Mesenteric fat pad (tissue), 1 donor: Measurements from ENCODE around the gene ZSWIM4. TPM values are rescaled to one million over a fixed set of nuclear protein-coding genes. Genes with fewer than 3 reads are reported as not detected.

Experiments used
- DNase-seq: peaks from one replicate; pipeline ENCODE4 v3.0.0-alpha.2; 2020; ENCODE audit warnings: low spot score
- total RNA-seq: library from RNA; stranded (reverse); fragmentation: NEBNext Ultra II Directional; extraction: Animal tissue kit (Norgen Biotek cat#: 25700); gene quantifications from one replicate; pipeline ENCODE4 v1.2.1, GENCODE V29; 2021
- donor health status: DM: yes; HTN: yes; CAD: no.

The ZSWIM4 gene
- total RNA-seq, 1 donor from 2014 or later = 5.2 TPM

- no peak for DNase-seq
Observed at GRCh38 chr19:13806728-13807127, 11.5 kb downstream of the ZSWIM4 start.

GRCh38 chr19:13807421-13808021, 12.3 kb downstream of the ZSWIM4 start:
- no peak for DNase-seq

- DNase-seq = no peak
Observed at GRCh38 chr19:13808856-13809255, 13.6 kb downstream of the ZSWIM4 start.

- DNase-seq = no peak
Observed at GRCh38 chr19:13812544-13812943, 17.3 kb downstream of the ZSWIM4 start.

- DNase-seq = no peak
Observed at GRCh38 chr19:13813147-13813546, 17.9 kb downstream of the ZSWIM4 start.

GRCh38 chr19:13814550-13814949, 19.3 kb downstream of the ZSWIM4 start:
- no peak for DNase-seq

- DNase-seq = no peak
Observed at GRCh38 chr19:13817018-13817614, 21.9 kb downstream of the ZSWIM4 start.

GRCh38 chr19:13817615-13818371, 22.6 kb downstream of the ZSWIM4 start:
- no peak for DNase-seq

GRCh38 chr19:13819238-13819637, 24.0 kb downstream of the ZSWIM4 start:
- DNase-seq = no peak

- DNase-seq = no peak
Observed at GRCh38 chr19:13821292-13821691, 26.0 kb downstream of the ZSWIM4 start.

- no peak for DNase-seq
Observed at GRCh38 chr19:13823256-13823655, 28.0 kb downstream of the ZSWIM4 start.

- no peak for DNase-seq
Observed at GRCh38 chr19:13823901-13824300, 28.7 kb downstream of the ZSWIM4 start.

- DNase-seq = no peak
Observed at GRCh38 chr19:13824703-13825102, 29.5 kb downstream of the ZSWIM4 start.

- DNase-seq = no peak
Observed at GRCh38 chr19:13825489-13826441, 30.5 kb downstream of the ZSWIM4 start.

- DNase-seq = no peak
Observed at GRCh38 chr19:13826652-13827235, 31.5 kb downstream of the ZSWIM4 start.

- DNase-seq = no peak
Observed at GRCh38 chr19:13827656-13828055, 32.4 kb downstream of the ZSWIM4 start.

GRCh38 chr19:13830114-13830740, 35.0 kb downstream of the ZSWIM4 start:
- no peak for DNase-seq

GRCh38 chr19:13830741-13831536, 35.7 kb downstream of the ZSWIM4 start:
- DNase-seq = no peak

GRCh38 chr19:13831537-13832467, 36.6 kb downstream of the ZSWIM4 start:
- no peak for DNase-seq
